Prostate gland (tissue), 2 donors: ENCODE data around the gene FOXJ3. TPM values are rescaled to one million over a fixed set of nuclear protein-coding genes. Genes with fewer than 3 reads are reported as not detected.
"Not testable (repeated sequence)": the region's sequence is repeated elsewhere in the genome, so short reads cannot be mapped to it uniquely, and the experiment has no call there.

Experiments
- DNase-seq: peaks from one replicate; pipeline ENCODE4 v3.0.0-alpha.2; 2019; ENCODE audit warnings: low spot score
- H3K27ac ChIP-seq, 2 donors: fragments of 200-600 bp; sonication (generic); 2 replicates each; pipeline ENCODE4 v1.5.1; 2017 to 2019
- H3K27me3 ChIP-seq: fragments of 200-600 bp; sonication (generic); replicated peaks from 2 replicates; pipeline ENCODE4 v1.5.1; 2019; ENCODE audit not compliant: insufficient read depth
- H3K36me3 ChIP-seq, 2 donors: fragments of 200-600 bp; sonication (generic); 1 replicate in 1 of 2; 2 replicates in 1 of 2; pipeline versions ENCODE4 v1.5.1 to v1.8.1; 2017 to 2019
- H3K4me1 ChIP-seq: fragments of 200-600 bp; sonication (generic); replicated peaks from 2 replicates; pipeline ENCODE4 v1.5.1; 2019
- H3K4me3 ChIP-seq, 2 donors: fragments of 200-600 bp; sonication (generic); 2 replicates each; pipeline ENCODE4 v1.5.1; 2017 to 2019
- H3K9me3 ChIP-seq: fragments of 200-600 bp; sonication (generic); 2 replicates; pipeline ENCODE4 v1.5.1; 2017
- POLR2A ChIP-seq: fragments of 450-650 bp; IDR thresholded peaks from one replicate; pipeline ENCODE4 v1.6.1; 2016; ENCODE audit warnings: antibody characterized with exemption, mild to moderate bottlenecking
- POLR2AphosphoS5 ChIP-seq: sonication (generic); formaldehyde crosslinking; IDR thresholded peaks from one replicate; pipeline ENCODE4 v1.6.1; 2017; ENCODE audit warnings: antibody characterized with exemption
- WGBS: methylation state at CpG from one replicate; pipeline ENCODE4 v1.1.5; 2018; 5-methylcytosine and 5-hydroxymethylcytosine counted together
- intact Hi-C: fragments of 100-400 bp; cut with DNase I; formaldehyde crosslinking; loops from one replicate; pipeline ENCODE4 v1.14.2; 2022
- total RNA-seq, 2 donors: library from RNA; depleted of rRNA; stranded (reverse); fragments of >200 nt; gene quantifications; one replicate each; pipeline ENCODE4 v1.1.0, GENCODE V29; 2016
- TF ChIP-seq, protein P1 (sequence below), 4 experiments: fragments of 200-600 bp in 2 of 4; fragments of 450-650 bp in 2 of 4; sonication (generic) in 2 of 4; IDR thresholded peaks; 1 replicate in 3 of 4; 2 replicates in 1 of 4; pipeline ENCODE4 v1.5.1; 2016 to 2019; ENCODE audit warnings: antibody characterized with exemption in 4 of 4, mild to moderate bottlenecking in 2 of 4, moderate library complexity in 2 of 4

FOXJ3 gene
- total RNA-seq, 2 donors from 2014 or later = 54.1 to 58.5 TPM

DNA sequence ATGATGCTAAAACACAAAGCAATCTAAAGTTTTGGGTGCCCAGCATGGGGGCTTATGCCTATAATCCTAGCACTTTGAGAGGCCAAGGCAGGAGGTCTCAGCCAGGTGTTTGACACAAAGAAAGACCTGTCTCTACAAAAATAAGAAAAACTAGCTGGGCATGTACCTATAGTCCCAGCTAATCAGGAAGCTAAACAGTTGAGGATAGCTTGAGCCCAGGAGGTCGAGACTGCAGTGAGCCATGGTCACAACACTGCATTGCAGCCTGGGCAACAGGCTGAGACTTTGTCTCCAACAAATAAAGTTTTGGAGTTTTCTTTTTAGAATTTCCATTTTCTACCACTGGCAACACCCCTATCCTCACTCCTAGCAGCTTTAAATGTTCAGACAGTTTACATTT is 115.4 kb downstream of the FOXJ3 start:
- intact Hi-C loops = no loop called here
- no peak overlapping the region for H3K4me3 ChIP-seq
- no peak for DNase-seq
- no peak for TF ChIP-seq POLR2A
- TF ChIP-seq, protein P1, sequence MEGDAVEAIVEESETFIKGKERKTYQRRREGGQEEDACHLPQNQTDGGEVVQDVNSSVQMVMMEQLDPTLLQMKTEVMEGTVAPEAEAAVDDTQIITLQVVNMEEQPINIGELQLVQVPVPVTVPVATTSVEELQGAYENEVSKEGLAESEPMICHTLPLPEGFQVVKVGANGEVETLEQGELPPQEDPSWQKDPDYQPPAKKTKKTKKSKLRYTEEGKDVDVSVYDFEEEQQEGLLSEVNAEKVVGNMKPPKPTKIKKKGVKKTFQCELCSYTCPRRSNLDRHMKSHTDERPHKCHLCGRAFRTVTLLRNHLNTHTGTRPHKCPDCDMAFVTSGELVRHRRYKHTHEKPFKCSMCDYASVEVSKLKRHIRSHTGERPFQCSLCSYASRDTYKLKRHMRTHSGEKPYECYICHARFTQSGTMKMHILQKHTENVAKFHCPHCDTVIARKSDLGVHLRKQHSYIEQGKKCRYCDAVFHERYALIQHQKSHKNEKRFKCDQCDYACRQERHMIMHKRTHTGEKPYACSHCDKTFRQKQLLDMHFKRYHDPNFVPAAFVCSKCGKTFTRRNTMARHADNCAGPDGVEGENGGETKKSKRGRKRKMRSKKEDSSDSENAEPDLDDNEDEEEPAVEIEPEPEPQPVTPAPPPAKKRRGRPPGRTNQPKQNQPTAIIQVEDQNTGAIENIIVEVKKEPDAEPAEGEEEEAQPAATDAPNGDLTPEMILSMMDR (IDR thresholded peaks at IDR 0.05) = no peak
- TF ChIP-seq POLR2AphosphoS5 = no peak
- H3K4me1 ChIP-seq = no peaks in the 10 kb centered on the region
- H3K9me3 ChIP-seq = no peaks in the 10 kb centered on the region
- no peaks in the 10 kb centered on the region for H3K36me3 ChIP-seq
- no peak overlapping the region for H3K27ac ChIP-seq
- WGBS = 71% methylated on average over 1 of the region's 1 CpG
- H3K27me3 ChIP-seq = no peaks in the 10 kb centered on the region

DNA sequence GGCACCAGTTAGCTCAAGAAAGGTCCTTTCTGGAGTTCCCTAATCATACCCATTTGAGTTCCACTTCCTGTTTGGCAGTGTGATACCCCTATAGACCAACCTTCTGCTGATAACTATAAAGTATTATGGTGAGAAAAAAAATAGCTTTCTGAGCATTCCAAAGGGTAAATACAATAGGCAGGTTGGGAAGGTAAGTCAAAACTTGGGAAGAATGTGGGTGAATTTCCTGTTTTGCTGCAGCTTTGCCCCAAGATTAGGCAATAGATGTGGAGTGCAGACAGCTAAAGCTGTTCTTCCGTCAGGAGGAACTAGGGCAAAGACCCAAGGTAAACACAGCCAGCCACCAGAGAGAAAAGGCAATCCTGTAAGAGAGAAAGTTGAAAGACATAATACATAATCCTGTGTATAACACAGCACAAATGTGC is 120.6 kb downstream of the FOXJ3 start:
- intact Hi-C loops = no loop called here
- 7% methylated on average over 1 of the region's 1 CpG for WGBS
- Histone ChIP-seq H3K27me3 (no peaks in the 10 kb centered on the region), H3K36me3 (no peaks in the 10 kb centered on the region), H3K27ac (peak overlapping the region; percentile 35 to 41), H3K9me3 (no peaks in the 10 kb centered on the region), H3K4me1 (no peaks in the 10 kb centered on the region), H3K4me3 (no peak overlapping the region)
- TF ChIP-seq POLR2AphosphoS5 (peak; percentile 88), POLR2A (no peak)
- TF ChIP-seq, protein P1 (IDR thresholded peaks at IDR 0.05) = no peak
- DNase-seq = peak; percentile 72

DNA sequence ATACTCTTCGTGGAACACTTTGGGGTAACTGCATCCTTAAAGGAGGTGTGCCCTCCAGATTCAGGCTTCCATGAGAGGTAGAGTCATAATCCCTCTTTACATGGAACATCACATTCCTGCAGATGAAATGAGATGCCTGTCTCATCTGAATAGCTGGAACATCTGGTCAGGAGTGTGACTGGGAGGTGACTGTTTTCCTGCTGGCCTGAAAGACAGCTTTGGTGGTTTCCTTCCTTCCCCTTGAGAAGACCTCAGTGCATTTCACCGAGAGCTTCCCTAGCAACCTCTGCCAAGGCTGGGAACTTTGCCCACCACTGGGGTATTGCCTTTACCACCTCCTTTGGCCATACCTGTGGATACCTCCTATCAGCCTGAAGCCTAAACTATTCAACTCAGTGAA is 123.8 kb downstream of the FOXJ3 start:
- no peak overlapping the region for H3K4me3 ChIP-seq
- H3K9me3 ChIP-seq = no peaks in the 10 kb centered on the region
- H3K4me1 ChIP-seq = no peaks in the 10 kb centered on the region
- 90% methylated on average over 2 of the region's 2 CpGs for WGBS
- no peak for DNase-seq
- H3K27me3 ChIP-seq = no peaks in the 10 kb centered on the region
- no peaks in the 10 kb centered on the region for H3K36me3 ChIP-seq
- TF ChIP-seq, protein P1 (IDR thresholded peaks at IDR 0.05) = no peak
- no peak for TF ChIP-seq POLR2A
- no peak for TF ChIP-seq POLR2AphosphoS5
- H3K27ac ChIP-seq = no peak overlapping the region
- intact Hi-C loops = no loop called here

DNA sequence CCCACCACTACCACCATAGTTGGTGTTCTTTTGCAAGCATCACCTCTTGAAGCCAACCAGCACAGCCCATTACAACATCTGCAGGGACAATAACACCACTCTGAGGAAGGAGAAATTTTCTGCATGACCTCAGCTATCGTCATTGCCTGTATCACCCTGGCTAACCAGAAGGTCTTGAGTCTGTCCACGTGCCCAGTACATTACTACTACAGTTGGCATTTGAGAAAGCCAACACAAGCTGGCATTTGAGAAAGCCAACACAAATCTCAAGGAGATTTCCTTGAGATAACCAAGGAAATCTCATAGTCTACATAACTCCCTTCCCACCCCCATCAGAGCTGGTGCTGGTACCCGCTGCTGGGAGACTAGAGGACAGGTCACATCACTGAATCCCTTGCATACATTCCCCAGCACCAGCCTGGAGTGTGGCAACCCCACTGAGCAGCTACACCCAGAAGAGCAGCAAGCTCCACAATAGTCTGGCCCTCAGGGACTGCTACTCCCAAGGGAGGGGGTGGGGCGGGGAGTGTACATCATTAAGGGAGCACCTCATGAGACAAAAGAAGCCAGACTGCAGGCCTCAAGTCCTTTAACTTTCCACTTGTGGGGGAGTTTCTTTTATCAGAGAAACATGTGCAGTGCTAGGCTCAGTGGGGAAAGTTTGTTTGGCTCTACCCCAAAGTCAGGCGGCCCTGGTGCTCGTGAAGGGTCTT is 124.5 kb downstream of the FOXJ3 start:
- H3K4me3 ChIP-seq = no peak overlapping the region
- no peaks in the 10 kb centered on the region for H3K9me3 ChIP-seq
- H3K4me1 ChIP-seq = no peaks in the 10 kb centered on the region
- WGBS = 94% methylated on average over 6 of the region's 6 CpGs
- H3K27me3 ChIP-seq = no peaks in the 10 kb centered on the region
- TF ChIP-seq POLR2AphosphoS5 = no peak
- no peak for DNase-seq
- H3K27ac ChIP-seq = no peak overlapping the region
- no peaks in the 10 kb centered on the region for H3K36me3 ChIP-seq
- intact Hi-C loops = no loop called here

DNA sequence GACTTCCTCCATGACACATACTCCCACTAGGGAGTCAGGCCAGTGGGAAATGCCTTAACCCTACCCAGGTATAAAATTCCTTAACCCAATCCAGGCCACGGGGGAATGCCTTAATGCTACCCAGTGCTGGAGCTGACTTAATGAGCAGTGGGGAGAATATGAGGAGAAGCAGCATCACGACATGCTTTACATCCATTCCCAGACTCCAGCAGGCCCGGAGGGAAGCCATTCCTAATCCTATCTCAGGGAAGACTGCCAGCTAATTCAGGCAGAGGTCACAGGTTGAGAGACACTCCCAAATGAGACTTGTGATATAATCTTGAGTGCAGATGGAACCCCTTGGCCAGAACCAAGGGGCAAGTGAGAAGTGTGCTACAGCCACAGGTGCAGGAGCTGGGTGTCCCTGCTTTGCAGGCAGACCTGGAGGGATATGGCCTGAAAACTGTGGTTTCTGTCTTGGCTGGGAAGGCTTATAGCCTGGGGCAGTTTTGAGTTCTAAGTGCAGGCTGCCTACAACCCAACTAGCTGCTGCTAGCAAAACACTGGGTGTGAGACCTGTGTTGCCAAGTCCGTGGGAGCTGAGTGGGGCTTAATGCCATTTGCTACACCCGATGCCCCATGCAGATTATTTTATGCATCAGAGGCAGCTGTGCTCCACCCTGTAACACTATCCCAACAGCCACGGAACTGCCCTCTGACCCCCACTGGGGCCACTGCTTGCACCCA is 125.3 kb downstream of the FOXJ3 start:
- no peak for DNase-seq
- no peak for TF ChIP-seq POLR2A
- no peak for TF ChIP-seq POLR2AphosphoS5
- TF ChIP-seq, protein P1 (IDR thresholded peaks at IDR 0.05) = no peak
- Histone ChIP-seq H3K27ac (no peak overlapping the region), H3K36me3 (no peaks in the 10 kb centered on the region), H3K27me3 (no peaks in the 10 kb centered on the region), H3K9me3 (no peaks in the 10 kb centered on the region), H3K4me3 (no peak overlapping the region), H3K4me1 (no peaks in the 10 kb centered on the region)
- intact Hi-C loops = no loop called here
- 77% methylated on average over 6 of the region's 6 CpGs for WGBS

DNA sequence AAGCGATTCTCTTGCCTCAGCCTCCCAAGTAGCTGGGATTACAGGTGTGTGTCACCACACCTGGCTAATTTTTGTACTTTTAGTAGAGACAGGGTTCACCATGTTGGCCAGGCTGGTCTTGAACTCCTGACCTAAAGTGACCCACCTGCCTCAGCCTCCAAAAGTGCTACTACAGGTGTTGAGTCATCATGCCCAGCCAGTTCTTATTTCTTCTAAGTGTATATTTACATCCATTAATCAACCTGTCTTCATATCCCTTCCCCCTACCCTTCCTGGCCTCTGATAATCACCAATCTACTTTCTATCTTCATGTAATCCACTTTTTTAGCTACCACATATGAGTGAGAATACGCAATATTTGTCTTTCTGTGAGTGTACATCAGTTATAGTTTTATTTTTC is 128.1 kb downstream of the FOXJ3 start:
- H3K9me3 ChIP-seq, H3K36me3 ChIP-seq, DNase-seq, H3K4me1 ChIP-seq, H3K4me3 ChIP-seq, H3K27ac ChIP-seq, H3K27me3 ChIP-seq, intact Hi-C loops: not testable (repeated sequence)
- 99% methylated on average over 2 of the region's 2 CpGs for WGBS
